Midbrain (tissue), 1 donor: ENCODE data around the gene LRRC8B.
A peak's percentile ranks its signal among the peaks of the same experiment; 100 is the strongest.

Source experiments
- DNase-seq: peaks from one replicate; lab custom pipeline; 2025; lab: John Stamatoyannopoulos, UW

The LRRC8B gene

DNA sequence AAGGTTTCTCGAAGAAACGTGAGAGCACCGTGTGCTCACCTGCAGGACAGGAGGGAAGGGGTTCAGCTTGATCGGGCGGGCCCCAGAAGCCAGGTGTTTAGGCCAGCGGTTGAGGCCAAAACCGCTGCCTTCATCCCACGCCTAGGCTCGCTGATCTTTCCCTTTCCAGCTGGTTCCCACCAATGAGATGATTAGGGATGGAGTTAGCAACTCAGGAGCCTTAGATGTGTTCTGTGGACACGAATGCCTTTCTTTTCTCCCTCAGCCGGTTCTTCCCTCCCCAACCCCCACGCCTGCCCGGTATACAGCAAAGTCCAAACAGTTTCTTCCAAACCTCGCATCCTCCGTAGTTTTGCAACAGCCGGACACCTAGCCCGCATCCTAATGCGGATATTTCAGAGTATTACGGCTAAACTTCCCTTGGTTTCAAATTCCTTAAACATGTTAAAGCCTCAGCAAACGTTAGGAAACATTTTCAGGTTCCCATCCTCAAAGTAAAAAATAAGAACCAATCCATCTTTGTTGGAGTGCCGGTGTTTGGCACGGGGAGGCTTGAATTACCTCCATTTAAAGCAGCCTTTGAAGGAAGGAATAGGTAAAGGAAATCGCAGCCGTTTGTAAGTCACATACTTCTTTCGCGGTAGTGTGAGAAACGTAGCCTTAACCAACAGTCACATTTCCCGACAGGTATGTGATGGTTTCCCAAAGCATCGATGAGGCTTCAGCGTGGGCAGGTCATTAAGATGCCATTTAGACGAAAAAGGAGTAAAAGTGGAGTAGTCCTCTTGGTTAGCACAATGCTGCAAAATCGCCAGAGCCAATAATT, 109.4 kb downstream of the LRRC8B start:
- DNase-seq = peak; percentile 44

DNA sequence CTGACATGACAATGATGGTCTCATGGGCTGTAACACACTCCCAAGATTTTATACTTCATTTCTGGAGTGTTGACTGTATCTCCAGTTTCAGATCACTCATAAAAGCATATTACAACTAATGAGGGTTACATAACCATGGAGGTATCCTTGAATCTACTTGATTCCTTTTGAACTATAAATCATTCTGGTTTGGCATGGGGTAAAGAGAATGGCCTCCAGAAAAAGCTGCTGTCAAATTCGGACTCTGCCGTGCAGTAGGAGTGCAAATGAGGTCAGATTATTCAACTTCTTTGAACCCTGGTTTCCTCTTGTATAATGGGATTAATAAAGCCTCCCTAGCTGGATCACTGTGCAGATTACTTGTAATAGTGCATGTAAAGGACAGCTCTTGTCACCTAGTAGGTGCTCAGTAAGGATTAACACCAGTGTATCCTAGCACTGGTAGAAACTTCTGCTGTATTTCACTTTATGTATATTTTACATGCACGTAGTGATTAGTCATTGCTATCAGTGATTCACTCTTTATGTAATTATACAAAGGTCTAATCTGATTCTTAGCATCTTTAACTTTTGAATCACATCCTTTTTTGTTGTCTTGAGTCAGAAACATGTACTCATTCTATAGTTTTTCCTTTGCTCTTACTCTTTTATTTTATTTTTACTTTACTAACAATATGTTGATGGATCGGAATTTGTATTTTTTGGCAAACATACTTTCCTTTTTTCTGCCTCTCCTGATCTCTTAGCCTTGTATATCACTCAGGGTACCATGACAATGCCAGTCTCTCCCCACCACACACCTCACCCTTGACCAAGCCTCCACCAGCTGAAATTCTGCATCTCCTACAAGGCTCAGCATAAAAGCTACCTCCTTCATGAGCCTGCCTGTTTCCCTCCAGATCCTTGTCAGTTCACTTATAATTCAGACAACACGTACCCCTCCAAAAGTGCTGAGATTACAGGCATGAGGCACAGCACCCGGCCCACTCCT, 111.5 kb downstream of the LRRC8B start:
- no peak for DNase-seq

DNA sequence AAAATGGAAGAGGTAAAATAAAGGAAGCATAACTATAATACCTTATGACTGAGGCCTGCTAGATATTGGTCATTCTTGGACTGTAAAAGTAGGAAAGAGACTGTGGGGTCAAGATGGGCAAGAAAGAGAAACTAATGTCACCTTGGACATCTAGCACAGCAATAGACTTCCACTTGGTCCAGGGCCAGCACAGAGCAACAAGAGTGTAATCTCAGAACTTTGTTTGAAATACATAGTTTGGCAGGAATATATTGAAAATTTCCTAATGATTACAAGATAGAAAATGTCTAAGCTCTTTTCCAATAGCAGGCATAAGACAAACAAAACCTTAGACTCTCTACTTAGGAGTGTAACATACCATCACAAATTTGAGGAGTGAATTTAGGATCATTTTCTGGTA, 112.9 kb downstream of the LRRC8B start:
- DNase-seq = no peak

DNA sequence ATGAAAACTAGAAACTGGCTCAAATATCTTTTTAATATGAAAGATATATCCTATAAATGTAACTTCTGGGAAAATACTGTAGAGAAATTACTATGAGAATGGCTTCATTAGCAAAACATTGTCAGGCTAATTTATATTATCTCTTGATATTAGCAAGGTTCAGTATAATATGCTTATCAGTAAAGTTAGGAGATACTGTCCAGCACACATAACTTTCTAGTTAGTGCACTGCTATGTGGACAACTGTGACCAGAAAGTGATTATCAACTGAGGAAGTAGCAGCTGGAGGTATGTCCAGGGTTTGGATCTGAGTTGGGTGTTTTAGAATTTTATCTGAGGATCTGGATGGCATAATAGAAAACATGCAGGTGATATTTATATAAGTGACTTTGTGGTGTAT, 115.8 kb downstream of the LRRC8B start:
- DNase-seq = no peak

DNA sequence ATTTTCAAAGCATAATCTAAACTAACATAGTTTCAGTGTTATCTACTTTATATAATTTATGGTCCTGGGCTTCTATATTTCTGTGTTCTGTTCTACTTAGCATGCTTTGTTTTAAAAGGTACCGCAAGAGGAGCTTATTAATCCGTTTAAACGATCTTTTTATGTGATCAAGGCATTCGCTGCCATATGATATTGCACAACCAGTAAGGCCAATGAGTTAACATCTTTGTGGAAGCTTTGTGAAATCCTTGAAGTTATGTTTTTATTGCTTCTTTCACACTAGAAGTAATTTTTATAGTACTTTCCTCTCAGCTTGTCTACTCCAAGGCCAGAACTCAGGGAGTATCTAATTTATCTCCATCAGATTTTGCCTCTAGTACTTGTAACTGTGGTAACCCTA, 117.2 kb downstream of the LRRC8B start:
- DNase-seq = no peak

DNA sequence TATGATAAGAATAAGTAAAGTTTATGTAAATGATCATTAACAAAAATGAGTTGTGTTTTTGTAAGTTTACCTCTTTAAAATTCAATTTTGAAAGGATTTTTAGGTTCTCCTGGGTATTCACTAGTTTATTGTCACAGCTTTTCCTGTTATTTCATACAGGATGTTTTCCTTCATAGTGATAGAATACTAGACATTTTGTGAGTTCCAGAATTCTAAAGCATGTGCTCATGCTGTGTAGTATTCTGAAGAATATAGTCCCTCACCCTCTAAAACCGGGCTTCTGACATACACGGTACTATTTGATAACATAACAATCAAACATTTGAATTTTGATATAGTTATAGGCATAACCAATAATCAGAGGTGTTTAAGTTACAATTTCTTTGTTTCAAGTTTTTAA, 118.9 kb downstream of the LRRC8B start:
- DNase-seq = no peak

DNA sequence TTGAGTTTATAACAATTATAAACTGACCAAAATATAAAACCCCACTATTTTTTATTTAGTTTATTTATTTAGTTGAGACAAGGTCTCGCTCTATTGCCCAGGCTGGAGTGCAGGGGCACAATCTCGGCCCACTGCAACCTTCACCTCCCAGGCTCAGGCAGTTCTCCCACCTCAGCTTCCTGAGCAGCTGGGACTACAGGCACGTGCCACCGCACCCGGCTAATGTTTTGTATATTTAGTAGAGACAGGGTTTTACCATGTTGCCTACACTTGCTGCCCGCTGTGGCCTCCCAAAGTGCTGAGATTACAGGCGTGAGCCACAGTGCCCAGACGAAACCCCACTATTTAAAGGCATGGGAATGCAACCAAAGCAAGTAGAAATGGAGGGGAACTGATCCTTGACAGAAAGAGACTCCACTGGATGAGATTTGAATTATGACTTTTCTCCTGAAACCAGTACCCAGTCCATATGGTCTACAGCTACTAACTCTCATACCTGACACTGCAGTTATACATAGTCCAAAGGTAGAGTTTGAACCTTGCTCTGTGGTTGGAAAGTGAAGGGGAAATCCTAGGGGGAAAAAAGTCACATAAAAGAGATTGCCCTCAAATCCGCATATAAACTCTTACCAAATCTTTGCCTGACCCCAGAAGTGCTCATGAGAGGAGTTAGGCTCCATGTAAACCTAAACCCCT, 119.6 kb downstream of the LRRC8B start:
- DNase-seq = no peak

DNA sequence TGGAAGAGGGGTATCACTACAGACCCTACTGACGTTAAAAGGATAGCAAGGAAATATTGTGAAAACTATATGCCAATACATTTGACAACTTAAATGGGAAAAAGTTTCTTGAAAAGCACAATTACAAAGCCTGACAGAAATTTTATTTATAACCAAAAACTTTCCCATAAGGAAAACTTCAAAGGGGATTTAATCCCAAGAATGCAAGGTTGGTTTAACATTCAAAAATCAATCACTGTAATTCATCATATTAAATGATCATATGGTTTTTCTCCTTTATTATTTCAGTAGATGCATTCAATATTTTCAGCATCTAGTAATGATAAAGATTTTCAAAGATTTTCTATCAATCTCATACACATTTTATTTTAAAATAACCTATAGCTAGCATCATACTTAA, 121.6 kb downstream of the LRRC8B start:
- DNase-seq = no peak
